GM12878 (cell line): ENCODE measurements around the gene SRP72. TPM values are rescaled to one million over a fixed set of nuclear protein-coding genes. Genes with fewer than 3 reads are reported as not detected.
A peak's percentile ranks its signal among the peaks of the same experiment; 100 is the strongest.

Experiments
- ASH2L ChIP-seq: fragments of 300-600, 200-600 bp; sonication (generic); IDR thresholded peaks from 2 replicates; pipeline ENCODE4 v1.6.1; 2017; ENCODE audit warnings: low read depth, mild to moderate bottlenecking, borderline replicate concordance
- BACH1 ChIP-seq: fragments of 450-650 bp; IDR thresholded peaks from 2 replicates; pipeline ENCODE4 v1.6.1; 2017; ENCODE audit warnings: mild to moderate bottlenecking, borderline replicate concordance
- FOXK2 ChIP-seq: fragments of 450-650 bp; IDR thresholded peaks from 2 replicates; pipeline ENCODE4 v1.6.1; 2017; ENCODE audit warnings: mild to moderate bottlenecking, moderate library complexity
- GABPA ChIP-seq: IDR thresholded peaks from 2 replicates; pipeline ENCODE4 v1.6.1; 2014; ENCODE audit warnings: antibody characterized with exemption, low read depth, mild to moderate bottlenecking, inconsistent platforms
- IKZF2 ChIP-seq, 2 experiments: fragments of 450-650 bp; IDR thresholded peaks; 2 replicates each; pipeline ENCODE4 v1.6.1; 2017; ENCODE audit warnings: mild to moderate bottlenecking in 2 of 2, moderate library complexity in 2 of 2
- NFYB ChIP-seq: IDR thresholded peaks from 2 replicates; pipeline ENCODE4 v1.6.1; 2011; ENCODE audit warnings: low read depth, mild to moderate bottlenecking, low read length, improper control_type of control experiment, moderate library complexity; ENCODE audit not compliant: insufficient read depth
- PAX5 ChIP-seq: IDR thresholded peaks from 2 replicates; pipeline ENCODE4 v1.6.1; 2011; ENCODE audit warnings: low read depth, low read length, borderline replicate concordance
- PML ChIP-seq: IDR thresholded peaks from 2 replicates; pipeline ENCODE4 v1.6.1; 2012; ENCODE audit warnings: low read length, inconsistent platforms
- POLR2AphosphoS2 ChIP-seq: IDR thresholded peaks from 2 replicates; pipeline ENCODE4 v1.6.1; 2011; ENCODE audit warnings: low read depth, mild to moderate bottlenecking, low read length, improper control_type of control experiment, moderate library complexity
- RAD51 ChIP-seq: fragments of 450-650 bp; IDR thresholded peaks from 2 replicates; pipeline ENCODE4 v1.6.1; 2016; ENCODE audit warnings: moderate library complexity, mild to moderate bottlenecking, inconsistent platforms
- RBBP5 ChIP-seq: fragments of 200-600 bp; sonication (generic); conservative IDR thresholded peaks from 2 replicates; pipeline ENCODE4 v1.6.1; 2016
- SIN3A ChIP-seq: IDR thresholded peaks from 2 replicates; pipeline ENCODE4 v1.6.1; 2012; ENCODE audit warnings: low read depth, low read length, improper control_type of control experiment
- SMAD5 ChIP-seq: IDR thresholded peaks from 2 replicates; pipeline ENCODE4 v1.6.1; 2016; ENCODE audit warnings: antibody characterized with exemption, low read depth
- SMARCA5 ChIP-seq: fragments of 450-650 bp; IDR thresholded peaks from 2 replicates; pipeline ENCODE4 v1.6.1; 2017; ENCODE audit warnings: mild to moderate bottlenecking
- SREBF1 ChIP-seq: IDR thresholded peaks from 2 replicates; pipeline ENCODE4 v1.6.1; 2012; ENCODE audit warnings: mild to moderate bottlenecking, low read length
- SREBF2 ChIP-seq: IDR thresholded peaks from 2 replicates; pipeline ENCODE4 v1.6.1; 2012; ENCODE audit warnings: mild to moderate bottlenecking, low read length
- polyA plus RNA-seq, 11 experiments: library from polyadenylated mRNA; depleted of rRNA in 4 of 11; unstranded in 6 of 11; stranded (reverse) in 5 of 11; fragments of >200 nt; fragmentation: Nextera tagmentation in 4 of 11; fragmentation: Illumina TruSeq in 1 of 11; extraction: Ambion mirVana in 4 of 11; extraction: Trizol in 1 of 11; gene quantifications; 1 replicate in 1 of 11; 2 replicates in 10 of 11; pipeline versions ENCODE4 v1.2.1 to v1.2.3, GENCODE V29; 2011 to 2016; ENCODE audit warnings: inconsistent platforms in 2 of 11, missing spikeins in 2 of 11, low read depth in 1 of 11
- total RNA-seq, 4 experiments: library from RNA; depleted of rRNA in 3 of 4; stranded (reverse); fragments of >200 nt in 3 of 4; fragmentation: Illumina TruSeq in 1 of 4; extraction: Trizol in 1 of 4; gene quantifications; 2 replicates each; pipeline versions ENCODE4 v1.2.1 to v1.2.3, GENCODE V29; 2013 to 2021
- TF ChIP-seq, protein P1 (sequence below): IDR thresholded peaks from 2 replicates; pipeline ENCODE4 v1.6.1; 2012; ENCODE audit warnings: low read depth, low read length, improper control_type of control experiment
- TF ChIP-seq, protein P2 (sequence below): fragments of 150-350 bp; IDR thresholded peaks from 2 replicates; pipeline ENCODE4 v1.6.1; 2016; ENCODE audit warnings: low read depth, low read length
- TF ChIP-seq, protein P3 (sequence below): fragments of 450-650 bp; IDR thresholded peaks from 2 replicates; pipeline ENCODE4 v1.6.1; 2017; ENCODE audit warnings: mild to moderate bottlenecking, moderate library complexity
- TF ChIP-seq, protein P4 (sequence below): fragments of 450-650 bp; IDR thresholded peaks from 2 replicates; pipeline ENCODE4 v1.6.1; 2017; ENCODE audit warnings: low read depth, mild to moderate bottlenecking, moderate library complexity

The SRP72 gene
- total and polyA plus RNA-seq, 10 of the 15 experiments (the other 5 are each of a cell fraction or from before 2014, with no cell fraction given) = 61.6 to 186 (median 133) TPM

DNA sequence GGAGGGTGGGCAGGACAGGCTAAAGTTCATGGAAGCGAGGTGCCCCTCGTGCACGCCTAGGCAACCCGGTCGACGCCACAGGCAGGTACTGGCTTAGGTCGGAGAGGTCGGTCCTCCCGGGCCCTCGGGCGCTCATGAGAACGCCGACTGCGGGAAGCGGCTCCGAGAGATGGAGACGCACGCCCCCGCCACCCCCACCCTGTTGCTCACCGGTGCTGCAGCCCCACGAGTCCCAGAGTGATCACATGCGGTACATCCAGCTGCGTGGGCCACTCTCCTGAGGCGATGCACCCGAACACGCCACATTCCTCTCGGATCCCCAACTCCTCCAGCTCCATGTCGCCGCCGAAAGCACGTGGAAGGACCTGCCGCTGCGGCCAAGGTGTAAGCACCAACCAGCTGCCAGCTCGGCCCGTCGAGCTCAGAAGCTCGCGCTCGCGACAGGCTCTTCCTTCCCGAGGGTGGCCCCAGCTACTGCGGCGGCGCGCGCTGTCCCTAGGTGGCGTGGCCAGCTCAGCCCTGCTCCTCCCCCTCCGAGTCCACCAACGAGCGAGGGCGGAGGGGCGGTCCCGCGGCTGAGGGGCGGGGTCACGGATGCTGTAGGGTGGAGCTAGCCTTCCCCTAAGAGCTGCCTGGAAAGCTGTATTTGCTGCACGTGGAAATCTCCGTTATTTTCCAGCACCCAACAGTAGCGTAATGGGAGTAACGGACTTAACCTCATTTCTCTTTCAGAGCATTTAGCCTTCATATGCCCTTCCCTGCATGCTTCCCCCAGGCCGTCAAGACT, 32.1 kb upstream of the SRP72 start, which contains the start of gene PPAT (continued):
- TF ChIP-seq GABPA (no peak), NFYB (no peak; the same call in 1 of the 2 replicates), BACH1 (peak; percentile 94), PML (peak; percentile 11; the same call in 1 of the 2 replicates), SMAD5 (peak; percentile 56; the same call in 1 of the 2 replicates), RBBP5 (no peak), POLR2AphosphoS2 (peak; percentile 57), IKZF2 (IDR thresholded peaks at IDR 0.05) (peak; percentile 32 to 70; a peak in 2 of 4 replicates), ASH2L (peak; percentile 18; the same call in 1 of the 2 replicates), PAX5 (peak; percentile 16; the same call in 1 of the 2 replicates), SIN3A (no peak; the same call in 1 of the 2 replicates), SMARCA5 (peak; percentile 97), SREBF2 (no peak), FOXK2 (peak; percentile 96), RAD51 (0 out of 2 replicates have a peak, but pooled peaks have one; percentile 12), SREBF1 (peak; percentile 85)
- TF ChIP-seq, protein P1, sequence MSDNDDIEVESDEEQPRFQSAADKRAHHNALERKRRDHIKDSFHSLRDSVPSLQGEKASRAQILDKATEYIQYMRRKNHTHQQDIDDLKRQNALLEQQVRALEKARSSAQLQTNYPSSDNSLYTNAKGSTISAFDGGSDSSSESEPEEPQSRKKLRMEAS = peak; percentile 92
- TF ChIP-seq, protein P2, sequence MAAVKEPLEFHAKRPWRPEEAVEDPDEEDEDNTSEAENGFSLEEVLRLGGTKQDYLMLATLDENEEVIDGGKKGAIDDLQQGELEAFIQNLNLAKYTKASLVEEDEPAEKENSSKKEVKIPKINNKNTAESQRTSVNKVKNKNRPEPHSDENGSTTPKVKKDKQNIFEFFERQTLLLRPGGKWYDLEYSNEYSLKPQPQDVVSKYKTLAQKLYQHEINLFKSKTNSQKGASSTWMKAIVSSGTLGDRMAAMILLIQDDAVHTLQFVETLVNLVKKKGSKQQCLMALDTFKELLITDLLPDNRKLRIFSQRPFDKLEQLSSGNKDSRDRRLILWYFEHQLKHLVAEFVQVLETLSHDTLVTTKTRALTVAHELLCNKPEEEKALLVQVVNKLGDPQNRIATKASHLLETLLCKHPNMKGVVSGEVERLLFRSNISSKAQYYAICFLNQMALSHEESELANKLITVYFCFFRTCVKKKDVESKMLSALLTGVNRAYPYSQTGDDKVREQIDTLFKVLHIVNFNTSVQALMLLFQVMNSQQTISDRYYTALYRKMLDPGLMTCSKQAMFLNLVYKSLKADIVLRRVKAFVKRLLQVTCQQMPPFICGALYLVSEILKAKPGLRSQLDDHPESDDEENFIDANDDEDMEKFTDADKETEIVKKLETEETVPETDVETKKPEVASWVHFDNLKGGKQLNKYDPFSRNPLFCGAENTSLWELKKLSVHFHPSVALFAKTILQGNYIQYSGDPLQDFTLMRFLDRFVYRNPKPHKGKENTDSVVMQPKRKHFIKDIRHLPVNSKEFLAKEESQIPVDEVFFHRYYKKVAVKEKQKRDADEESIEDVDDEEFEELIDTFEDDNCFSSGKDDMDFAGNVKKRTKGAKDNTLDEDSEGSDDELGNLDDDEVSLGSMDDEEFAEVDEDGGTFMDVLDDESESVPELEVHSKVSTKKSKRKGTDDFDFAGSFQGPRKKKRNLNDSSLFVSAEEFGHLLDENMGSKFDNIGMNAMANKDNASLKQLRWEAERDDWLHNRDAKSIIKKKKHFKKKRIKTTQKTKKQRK = no peak
- TF ChIP-seq, protein P3, sequence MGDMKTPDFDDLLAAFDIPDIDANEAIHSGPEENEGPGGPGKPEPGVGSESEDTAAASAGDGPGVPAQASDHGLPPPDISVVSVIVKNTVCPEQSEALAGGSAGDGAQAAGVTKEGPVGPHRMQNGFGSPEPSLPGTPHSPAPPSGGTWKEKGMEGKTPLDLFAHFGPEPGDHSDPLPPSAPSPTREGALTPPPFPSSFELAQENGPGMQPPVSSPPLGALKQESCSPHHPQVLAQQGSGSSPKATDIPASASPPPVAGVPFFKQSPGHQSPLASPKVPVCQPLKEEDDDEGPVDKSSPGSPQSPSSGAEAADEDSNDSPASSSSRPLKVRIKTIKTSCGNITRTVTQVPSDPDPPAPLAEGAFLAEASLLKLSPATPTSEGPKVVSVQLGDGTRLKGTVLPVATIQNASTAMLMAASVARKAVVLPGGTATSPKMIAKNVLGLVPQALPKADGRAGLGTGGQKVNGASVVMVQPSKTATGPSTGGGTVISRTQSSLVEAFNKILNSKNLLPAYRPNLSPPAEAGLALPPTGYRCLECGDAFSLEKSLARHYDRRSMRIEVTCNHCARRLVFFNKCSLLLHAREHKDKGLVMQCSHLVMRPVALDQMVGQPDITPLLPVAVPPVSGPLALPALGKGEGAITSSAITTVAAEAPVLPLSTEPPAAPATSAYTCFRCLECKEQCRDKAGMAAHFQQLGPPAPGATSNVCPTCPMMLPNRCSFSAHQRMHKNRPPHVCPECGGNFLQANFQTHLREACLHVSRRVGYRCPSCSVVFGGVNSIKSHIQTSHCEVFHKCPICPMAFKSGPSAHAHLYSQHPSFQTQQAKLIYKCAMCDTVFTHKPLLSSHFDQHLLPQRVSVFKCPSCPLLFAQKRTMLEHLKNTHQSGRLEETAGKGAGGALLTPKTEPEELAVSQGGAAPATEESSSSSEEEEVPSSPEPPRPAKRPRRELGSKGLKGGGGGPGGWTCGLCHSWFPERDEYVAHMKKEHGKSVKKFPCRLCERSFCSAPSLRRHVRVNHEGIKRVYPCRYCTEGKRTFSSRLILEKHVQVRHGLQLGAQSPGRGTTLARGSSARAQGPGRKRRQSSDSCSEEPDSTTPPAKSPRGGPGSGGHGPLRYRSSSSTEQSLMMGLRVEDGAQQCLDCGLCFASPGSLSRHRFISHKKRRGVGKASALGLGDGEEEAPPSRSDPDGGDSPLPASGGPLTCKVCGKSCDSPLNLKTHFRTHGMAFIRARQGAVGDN = peak; percentile 87
- TF ChIP-seq, protein P4, sequence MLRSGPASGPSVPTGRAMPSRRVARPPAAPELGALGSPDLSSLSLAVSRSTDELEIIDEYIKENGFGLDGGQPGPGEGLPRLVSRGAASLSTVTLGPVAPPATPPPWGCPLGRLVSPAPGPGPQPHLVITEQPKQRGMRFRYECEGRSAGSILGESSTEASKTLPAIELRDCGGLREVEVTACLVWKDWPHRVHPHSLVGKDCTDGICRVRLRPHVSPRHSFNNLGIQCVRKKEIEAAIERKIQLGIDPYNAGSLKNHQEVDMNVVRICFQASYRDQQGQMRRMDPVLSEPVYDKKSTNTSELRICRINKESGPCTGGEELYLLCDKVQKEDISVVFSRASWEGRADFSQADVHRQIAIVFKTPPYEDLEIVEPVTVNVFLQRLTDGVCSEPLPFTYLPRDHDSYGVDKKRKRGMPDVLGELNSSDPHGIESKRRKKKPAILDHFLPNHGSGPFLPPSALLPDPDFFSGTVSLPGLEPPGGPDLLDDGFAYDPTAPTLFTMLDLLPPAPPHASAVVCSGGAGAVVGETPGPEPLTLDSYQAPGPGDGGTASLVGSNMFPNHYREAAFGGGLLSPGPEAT = peak; percentile 80
